Fibroblast of lung (primary cell): ENCODE measurements around the gene CLIP4.

ENCODE experiments used
- EZH2 ChIP-seq: IDR thresholded peaks from 2 replicates; pipeline ENCODE4 v1.5.1; 2012; ENCODE audit warnings: low read length, control low read depth, mild to moderate bottlenecking; ENCODE audit errors: missing control alignments
- TF ChIP-seq, protein P1 (sequence below), 2 donors: IDR thresholded peaks in 1 of 2; conservative IDR thresholded peaks in 1 of 2; 1 replicate in 1 of 2; 2 replicates in 1 of 2; pipeline ENCODE4 v1.5.1; 2011 to 2012; ENCODE audit warnings: low read length in 2 of 2, control low read depth in 1 of 2, inconsistent platforms in 1 of 2, low read depth in 1 of 2, mild to moderate bottlenecking in 1 of 2

DNA sequence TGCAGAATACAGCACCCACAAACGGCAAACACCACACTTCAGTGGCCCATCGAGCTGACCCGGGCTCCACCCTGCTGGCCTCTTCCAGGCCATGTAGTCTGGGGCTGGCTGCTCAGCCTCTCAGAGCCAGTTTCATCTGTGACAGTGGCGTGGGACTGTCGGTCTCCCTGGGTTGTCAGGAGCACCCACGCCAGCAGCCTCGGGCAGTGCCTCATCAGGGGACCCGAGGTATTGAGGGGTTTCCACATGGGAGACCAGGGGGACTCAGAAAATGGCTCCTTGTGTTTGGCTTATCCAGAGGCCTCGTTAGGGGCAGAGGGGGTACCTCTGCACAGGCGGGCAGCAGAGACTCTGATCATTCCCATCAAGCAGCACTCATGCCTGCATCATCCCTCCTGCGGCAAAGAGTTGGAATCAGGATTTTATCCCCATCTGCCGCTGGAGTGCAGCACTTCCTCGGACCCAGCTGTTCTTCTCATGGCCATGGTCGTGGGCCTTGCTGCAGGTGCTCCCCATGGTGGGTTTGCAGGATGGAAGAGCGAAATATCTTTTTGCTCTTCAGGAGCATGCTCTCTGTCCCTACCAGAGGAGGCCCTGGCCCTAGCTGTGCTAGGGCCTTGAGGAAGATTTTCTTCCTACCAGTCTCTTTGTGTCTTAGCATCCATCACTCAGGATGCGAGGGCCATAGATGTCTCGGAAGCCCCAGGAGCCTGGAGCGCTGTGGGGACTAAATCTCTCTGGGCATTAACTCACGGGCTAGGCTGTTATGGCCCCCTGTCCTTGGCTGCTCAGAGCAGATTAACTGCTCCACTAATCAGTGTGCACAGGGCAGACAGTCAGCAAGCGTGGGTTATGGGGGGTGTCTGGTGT lies 100.8 kb downstream of the CLIP4 start:
- TF ChIP-seq, protein P1, sequence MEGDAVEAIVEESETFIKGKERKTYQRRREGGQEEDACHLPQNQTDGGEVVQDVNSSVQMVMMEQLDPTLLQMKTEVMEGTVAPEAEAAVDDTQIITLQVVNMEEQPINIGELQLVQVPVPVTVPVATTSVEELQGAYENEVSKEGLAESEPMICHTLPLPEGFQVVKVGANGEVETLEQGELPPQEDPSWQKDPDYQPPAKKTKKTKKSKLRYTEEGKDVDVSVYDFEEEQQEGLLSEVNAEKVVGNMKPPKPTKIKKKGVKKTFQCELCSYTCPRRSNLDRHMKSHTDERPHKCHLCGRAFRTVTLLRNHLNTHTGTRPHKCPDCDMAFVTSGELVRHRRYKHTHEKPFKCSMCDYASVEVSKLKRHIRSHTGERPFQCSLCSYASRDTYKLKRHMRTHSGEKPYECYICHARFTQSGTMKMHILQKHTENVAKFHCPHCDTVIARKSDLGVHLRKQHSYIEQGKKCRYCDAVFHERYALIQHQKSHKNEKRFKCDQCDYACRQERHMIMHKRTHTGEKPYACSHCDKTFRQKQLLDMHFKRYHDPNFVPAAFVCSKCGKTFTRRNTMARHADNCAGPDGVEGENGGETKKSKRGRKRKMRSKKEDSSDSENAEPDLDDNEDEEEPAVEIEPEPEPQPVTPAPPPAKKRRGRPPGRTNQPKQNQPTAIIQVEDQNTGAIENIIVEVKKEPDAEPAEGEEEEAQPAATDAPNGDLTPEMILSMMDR (conservative IDR thresholded peaks at IDR 0.05 in 1 of 2, IDR thresholded peaks at IDR 0.05 in 1 of 2; ENCODE audit: low read depth in 1 of 2, low read length in 2 of 2), result no peak
- no peak for TF ChIP-seq EZH2
